HG03159 (cell line): ENCODE measurements around the gene VPS25.
"Not testable (repeated sequence)": the region's sequence is repeated elsewhere in the genome, so short reads cannot be mapped to it uniquely, and the experiment has no call there.

ENCODE experiments used
- ATAC-seq: cut with Tn5 transposase; IDR thresholded peaks from one replicate; pipeline ENCODE4 v1.9.1; 2021; ENCODE audit warnings: mild to moderate bottlenecking, moderate library complexity; ENCODE audit not compliant: unreplicated experiment

Gene VPS25

GRCh38 chr17:42773290-42774035, at the start of gene VPS25:
Gene VPS25 (plus strand): TSS chr17:42773449. CDS start chr17:42773476, 27 bp downstream.
- ATAC-seq, result peak; percentile 61

- ATAC-seq, result no peak
These were observed 49.6 kb upstream of the VPS25 start for GRCh38 chr17:42723636-42724035.

- ATAC-seq, result no peak
These were observed 48.1 kb upstream of the VPS25 start for GRCh38 chr17:42725143-42725542.

- no peak for ATAC-seq
These were observed 32.5 kb upstream of the VPS25 start for GRCh38 chr17:42740699-42741098.

- not testable (repeated sequence) for ATAC-seq
These were observed 30.3 kb upstream of the VPS25 start for GRCh38 chr17:42742916-42743315.

- no peak for ATAC-seq
These were observed 29.5 kb upstream of the VPS25 start for GRCh38 chr17:42743595-42744282.

- ATAC-seq, result peak; percentile 40
These were observed 28.9 kb upstream of the VPS25 start for GRCh38 chr17:42744283-42744805.

- peak; percentile 81 for ATAC-seq
These were observed 28.2 kb upstream of the VPS25 start, which contains the start of gene EZH1 for GRCh38 chr17:42744806-42745617. Gene EZH1 (minus strand): TSS chr17:42745040. CDS start chr17:42728941, 16,099 bp downstream.

- ATAC-seq, result no peak
These were observed 24.9 kb upstream of the VPS25 start for GRCh38 chr17:42748202-42748907.

GRCh38 chr17:42748908-42749798, 24.1 kb upstream of the VPS25 start:
- no peak for ATAC-seq

- no peak for ATAC-seq
These were observed 22.4 kb upstream of the VPS25 start for GRCh38 chr17:42750739-42751344.

GRCh38 chr17:42751628-42752027, 21.6 kb upstream of the VPS25 start:
- ATAC-seq, result no peak

GRCh38 chr17:42754782-42755181, 18.5 kb upstream of the VPS25 start:
- ATAC-seq, result no peak

- ATAC-seq, result no peak
These were observed 13.1 kb upstream of the VPS25 start for GRCh38 chr17:42759982-42760651.

- ATAC-seq, result no peak
These were observed 12.3 kb upstream of the VPS25 start, which contains the start of gene RAMP2 for GRCh38 chr17:42760652-42761581. Gene RAMP2 (plus strand): TSS chr17:42761227. CDS start chr17:42761262, 35 bp downstream.

- ATAC-seq, result no peak
These were observed 11.6 kb upstream of the VPS25 start for GRCh38 chr17:42761638-42762037.

- no peak for ATAC-seq
These were observed 7.1 kb upstream of the VPS25 start for GRCh38 chr17:42766124-42766523.
